Stimulated activated CD8-positive, alpha-beta memory T cell treated with anti-CD3 and anti-CD28 coated beads, Interleukin-7, amount 100 ng/mL, for 1 hour (primary cell): ENCODE data around the gene ARL15.

Experiments
- DNase-seq, 2 donors: peaks; one replicate each; pipeline ENCODE4 v3.0.0-alpha.2; 2020; ENCODE audit warnings: low read depth in 2 of 2

ARL15 gene

DNA sequence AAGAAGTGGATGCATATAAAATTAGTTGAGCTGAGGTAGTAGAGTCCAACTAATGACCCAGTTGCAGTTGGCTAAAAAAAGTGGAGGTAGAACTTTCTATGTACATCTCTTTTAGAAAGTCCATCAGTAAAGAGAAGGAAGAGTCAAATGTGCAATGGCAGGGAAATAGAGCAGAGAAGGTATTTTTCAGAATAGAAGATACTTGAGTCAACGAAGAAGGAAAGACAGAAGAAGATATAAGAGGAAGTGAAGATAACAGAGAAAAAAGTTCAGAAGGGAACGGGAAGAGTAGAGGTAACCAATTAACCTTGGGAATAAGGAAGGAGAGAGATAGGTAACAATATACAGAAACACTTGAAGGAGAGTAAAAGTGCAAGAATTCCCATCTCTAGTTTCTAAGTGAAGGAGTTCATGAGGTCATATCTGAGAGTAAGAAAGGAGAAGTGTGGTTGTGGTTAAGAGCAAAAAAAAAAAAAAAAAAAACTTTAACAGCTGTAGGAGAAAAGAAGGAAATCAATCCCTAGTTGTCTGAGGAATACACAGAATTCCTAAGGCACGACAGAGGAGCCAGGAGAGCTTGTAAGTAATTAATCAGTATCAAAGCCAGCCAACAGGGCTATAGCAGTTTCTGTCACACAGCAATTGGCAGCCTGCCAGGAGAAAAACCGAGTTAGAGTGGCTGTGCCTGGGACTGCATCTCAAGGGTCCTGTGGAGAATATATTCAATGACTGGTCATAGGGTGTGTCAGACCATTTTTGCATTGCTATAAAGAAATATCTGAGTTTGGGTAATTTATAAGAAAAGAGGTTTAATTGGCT, 61.0 kb downstream of the ARL15 start:
- DNase-seq: peak; percentile 1 to 11

DNA sequence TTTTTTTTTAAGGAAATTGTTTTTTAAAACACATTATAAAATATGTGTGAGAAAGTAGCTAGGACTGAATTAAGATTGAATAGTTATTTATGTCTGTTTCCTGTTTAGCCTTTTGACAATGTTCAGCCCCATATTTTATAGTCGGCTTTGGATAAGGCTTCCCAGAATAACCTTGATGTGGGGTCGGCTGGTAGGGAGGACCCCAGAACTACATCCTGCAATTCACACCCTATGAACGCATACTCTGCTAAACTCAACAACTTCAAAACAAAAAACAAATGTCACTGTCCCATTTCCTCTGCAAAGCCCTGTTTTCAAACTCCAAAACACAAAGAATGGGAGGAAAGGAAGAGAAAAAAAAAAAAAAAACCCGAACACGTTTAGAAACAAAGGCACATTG, 63.1 kb downstream of the ARL15 start:
- DNase-seq: no peak

DNA sequence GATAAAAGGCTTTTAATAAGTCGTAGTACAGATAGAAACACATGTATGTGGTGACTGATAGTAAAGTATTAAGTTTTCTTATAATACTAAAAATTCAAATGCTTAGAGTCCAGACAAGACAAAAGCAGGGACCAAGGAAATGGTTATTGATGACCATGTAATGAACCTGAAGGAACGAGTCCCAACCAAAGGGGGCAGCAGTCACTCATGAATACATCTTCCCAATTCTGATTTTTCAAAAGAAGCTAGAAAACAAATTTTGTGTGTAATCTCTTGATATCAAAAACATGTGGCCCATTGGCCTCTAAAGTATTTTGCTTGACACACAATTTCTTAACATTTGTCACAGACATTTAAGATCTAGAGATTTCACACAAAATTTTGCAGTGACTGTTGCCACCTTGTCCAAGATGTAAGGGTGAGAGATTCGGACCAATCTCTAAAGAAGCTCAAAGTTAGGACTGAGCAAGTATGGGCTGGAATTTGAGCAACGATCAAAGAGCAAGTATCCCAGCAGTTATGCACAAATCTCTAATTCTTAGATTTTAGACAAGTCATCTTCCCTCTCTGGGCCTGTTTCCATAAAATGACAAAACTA, 66.8 kb downstream of the ARL15 start:
- no peak for DNase-seq

- DNase-seq: no peak
These were observed 68.1 kb downstream of the ARL15 start for GRCh38 chr5:54242297-54242696.

- DNase-seq: no peak
These were observed 76.0 kb downstream of the ARL15 start for GRCh38 chr5:54234304-54234933.

DNA sequence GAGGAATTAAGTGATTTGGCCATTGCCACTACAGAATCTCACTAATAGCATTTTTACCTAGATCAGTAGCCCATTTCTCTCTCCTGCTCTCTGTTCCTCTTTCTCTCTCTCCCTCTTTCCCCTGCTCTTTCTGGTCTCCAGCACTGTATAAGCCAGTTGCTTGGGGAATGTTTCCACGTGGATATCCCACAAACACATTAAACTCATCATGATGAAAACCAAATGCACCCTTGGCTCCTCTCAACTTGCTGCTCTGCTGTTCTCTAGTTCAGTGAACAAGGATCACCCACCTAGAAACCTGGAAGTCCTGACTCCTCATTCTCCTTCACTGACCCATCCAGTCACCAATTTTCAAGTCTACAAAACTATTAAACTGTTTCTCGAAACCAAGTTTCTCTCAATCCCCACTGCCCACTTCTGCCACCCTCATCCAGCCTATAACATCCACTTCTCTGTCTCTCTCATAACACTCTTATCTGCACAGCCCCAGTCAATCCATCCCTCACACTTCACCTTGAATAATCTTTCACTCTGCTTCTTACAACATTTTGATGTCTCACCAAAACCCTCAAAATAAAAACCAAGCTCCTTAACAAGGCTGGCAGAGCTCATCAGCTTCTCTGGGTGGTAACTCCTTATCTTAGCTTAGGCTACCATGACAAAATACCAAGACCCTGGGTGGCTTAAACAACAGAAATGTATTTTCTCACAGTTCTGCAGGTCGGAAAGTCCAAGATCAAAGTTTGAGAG, 79.3 kb downstream of the ARL15 start:
- DNase-seq: no peak

- DNase-seq: peak; percentile 40 to 42
These were observed 81.2 kb downstream of the ARL15 start for GRCh38 chr5:54229041-54229780.

- DNase-seq: no peak
These were observed 82.6 kb downstream of the ARL15 start for GRCh38 chr5:54227759-54228158.

- no peak for DNase-seq
These were observed 83.3 kb downstream of the ARL15 start for GRCh38 chr5:54227109-54227508.

- DNase-seq: no peak
These were observed 84.2 kb downstream of the ARL15 start for GRCh38 chr5:54226215-54226614.

- DNase-seq: no peak
These were observed 86.1 kb downstream of the ARL15 start for GRCh38 chr5:54224103-54224826.

- no peak for DNase-seq
These were observed 88.0 kb downstream of the ARL15 start for GRCh38 chr5:54222336-54222735.

- DNase-seq: no peak
These were observed 89.2 kb downstream of the ARL15 start for GRCh38 chr5:54221135-54221534.

- DNase-seq: no peak
These were observed 89.9 kb downstream of the ARL15 start for GRCh38 chr5:54220230-54221040.

DNA sequence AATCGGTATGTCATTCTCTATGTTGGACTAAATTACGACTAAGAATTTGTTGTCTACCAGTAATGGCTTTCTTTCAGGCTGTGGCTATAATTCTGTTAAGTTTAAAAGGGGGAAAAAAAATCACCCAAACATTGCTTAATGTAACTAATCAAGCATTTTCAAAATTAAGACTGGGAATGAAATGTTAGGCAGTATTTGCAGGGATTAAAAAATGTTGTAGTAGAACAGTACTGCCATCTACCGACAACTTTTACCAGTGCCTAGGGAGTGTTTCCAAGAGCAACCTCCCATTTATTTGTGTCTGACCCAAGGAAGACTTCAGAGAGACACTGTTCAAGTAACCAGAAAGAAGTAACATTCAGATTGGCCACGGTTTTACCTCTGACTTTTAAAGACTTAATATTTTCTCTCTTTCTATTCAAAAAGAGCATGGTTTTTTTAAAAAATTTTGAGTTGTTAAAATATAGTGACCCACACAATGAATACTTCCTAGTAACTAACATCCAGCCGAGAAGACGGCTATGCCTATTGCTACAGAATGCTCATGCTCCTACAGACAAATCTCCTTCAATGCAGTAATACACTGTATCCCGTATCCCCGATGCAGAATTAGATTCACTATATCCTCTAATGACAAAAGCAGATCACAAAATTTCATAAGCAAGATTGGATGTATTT, 92.4 kb downstream of the ARL15 start:
- DNase-seq: no peak

- DNase-seq: no peak
These were observed 95.1 kb downstream of the ARL15 start for GRCh38 chr5:54215233-54215736.

GRCh38 chr5:54214722-54215121, 95.7 kb downstream of the ARL15 start:
- DNase-seq: no peak

- no peak for DNase-seq
These were observed 98.0 kb downstream of the ARL15 start for GRCh38 chr5:54212331-54212730.

GRCh38 chr5:54211912-54212311, 98.5 kb downstream of the ARL15 start:
- no peak for DNase-seq
